ENCODE measurements around the gene HOXA10.

DNA sequence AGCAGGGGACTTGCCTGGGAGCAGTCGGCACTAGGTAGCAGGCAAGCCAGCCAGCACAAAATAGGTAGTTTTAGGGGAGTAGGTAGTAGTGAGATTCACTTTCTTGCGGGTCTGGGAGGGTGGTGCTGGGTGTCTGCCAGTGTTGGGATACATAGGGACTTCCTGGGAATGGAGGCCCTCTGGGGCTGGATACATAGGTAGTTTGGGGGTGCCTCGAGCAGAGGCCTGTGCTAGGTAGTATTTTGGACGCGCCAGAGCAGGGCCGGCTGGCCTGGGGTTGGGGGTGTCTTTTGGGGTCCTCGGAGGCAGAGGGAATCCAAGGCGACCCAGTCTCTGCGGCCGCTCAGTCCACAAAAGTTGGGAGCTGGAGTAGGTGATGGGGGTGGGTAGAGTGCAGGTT lies 19.8 kb downstream of the HOXA10 start:
- TF ChIP-seq EZH2 (IDR thresholded peaks at IDR 0.05) (no peak), POLR2AphosphoS5 (IDR thresholded peaks at IDR 0.05; ENCODE audit: borderline replicate concordance, low read depth, low read length) (no peak), FOXP2 (optimal IDR thresholded peaks at IDR 0.05; ENCODE audit: control extremely low read depth, extremely low read length, insufficient read depth) (no peak)

Data from SK-N-MC (cell line).